ENCODE measurements around the gene OR8K5. TPM values are rescaled to one million over a fixed set of nuclear protein-coding genes. Genes with fewer than 3 reads are reported as not detected.

The OR8K5 gene
- total and polyA plus RNA-seq, 2 of the 4 experiments (the other 2 are of a cell fraction): not detected

Other genes starting within 250 kb of the OR8K5 start
- gene OR5W2, start 245.7 kb downstream of the OR8K5 start, total RNA-seq (2012; rRNA removed): not detected in 2 replicates
- not detected in 2 replicates for gene OR5W2, start 245.7 kb downstream of the OR8K5 start, polyA plus RNA-seq (2012; rRNA removed)
- not detected in 2 replicates for gene OR5I1, start 223.9 kb downstream of the OR8K5 start, total RNA-seq (2012; rRNA removed)
- not detected in 2 replicates for gene OR5I1, start 223.9 kb downstream of the OR8K5 start, polyA plus RNA-seq (2012; rRNA removed)
- gene OR10AG1, start 190.4 kb downstream of the OR8K5 start, total RNA-seq (2012; rRNA removed): not detected in 2 replicates
- not detected in 2 replicates for gene OR10AG1, start 190.4 kb downstream of the OR8K5 start, polyA plus RNA-seq (2012; rRNA removed)
- not detected in 2 replicates for gene OR5F1, start 165.7 kb downstream of the OR8K5 start, total RNA-seq (2012; rRNA removed)
- gene OR5F1, start 165.7 kb downstream of the OR8K5 start, polyA plus RNA-seq (2012; rRNA removed): not detected in 2 replicates
- not detected in 2 replicates for gene OR5AS1, start 132.7 kb downstream of the OR8K5 start, total RNA-seq (2012; rRNA removed)
- gene OR5AS1, start 132.7 kb downstream of the OR8K5 start, polyA plus RNA-seq (2012; rRNA removed): not detected in 2 replicates
- not detected in 2 replicates for gene OR8I2, start 67.0 kb downstream of the OR8K5 start, total RNA-seq (2012; rRNA removed)
- not detected in 2 replicates for gene OR8I2, start 67.0 kb downstream of the OR8K5 start, polyA plus RNA-seq (2012; rRNA removed)
- gene OR8H2, start 56.6 kb downstream of the OR8K5 start, total RNA-seq (2012; rRNA removed): not detected in 2 replicates
- not detected in 2 replicates for gene OR8H2, start 56.6 kb downstream of the OR8K5 start, polyA plus RNA-seq (2012; rRNA removed)
- gene OR8H3, start 37.9 kb downstream of the OR8K5 start, total RNA-seq (2012; rRNA removed): not detected in 2 replicates
- not detected in 2 replicates for gene OR8H3, start 37.9 kb downstream of the OR8K5 start, polyA plus RNA-seq (2012; rRNA removed)
- gene OR8J3, start 20.1 kb downstream of the OR8K5 start, total RNA-seq (2012; rRNA removed): not detected in 2 replicates
- not detected in 2 replicates for gene OR8J3, start 20.1 kb downstream of the OR8K5 start, polyA plus RNA-seq (2012; rRNA removed)
- not detected in 2 replicates for gene OR5J2, start 16.3 kb upstream of the OR8K5 start, total RNA-seq (2012; rRNA removed)
- gene OR5J2, start 16.3 kb upstream of the OR8K5 start, polyA plus RNA-seq (2012; rRNA removed): not detected in 2 replicates
- not detected in 2 replicates for gene OR5T2, start 73.9 kb upstream of the OR8K5 start, total RNA-seq (2012; rRNA removed)
- gene OR5T2, start 73.9 kb upstream of the OR8K5 start, polyA plus RNA-seq (2012; rRNA removed): not detected in 2 replicates
- not detected in 2 replicates for gene OR5T3, start 91.9 kb upstream of the OR8K5 start, total RNA-seq (2012; rRNA removed)
- gene OR5T3, start 91.9 kb upstream of the OR8K5 start, polyA plus RNA-seq (2012; rRNA removed): not detected in 2 replicates
- not detected in 2 replicates for gene OR5T1, start 113.8 kb upstream of the OR8K5 start, total RNA-seq (2012; rRNA removed)
- not detected in 2 replicates for gene OR5T1, start 113.8 kb upstream of the OR8K5 start, polyA plus RNA-seq (2012; rRNA removed)
- gene OR8H1, start 131.9 kb upstream of the OR8K5 start, total RNA-seq (2012; rRNA removed): not detected in 2 replicates
- gene OR8H1, start 131.9 kb upstream of the OR8K5 start, polyA plus RNA-seq (2012; rRNA removed): not detected in 2 replicates
- not detected in 2 replicates for gene OR8K3, start 154.8 kb upstream of the OR8K5 start, total RNA-seq (2012; rRNA removed)
- not detected in 2 replicates for gene OR8K3, start 154.8 kb upstream of the OR8K5 start, polyA plus RNA-seq (2012; rRNA removed)
- not detected in 2 replicates for gene OR8K1, start 185.7 kb upstream of the OR8K5 start, total RNA-seq (2012; rRNA removed)
- gene OR8K1, start 185.7 kb upstream of the OR8K5 start, polyA plus RNA-seq (2012; rRNA removed): not detected in 2 replicates
- not detected in 2 replicates for gene OR8J1, start 194.0 kb upstream of the OR8K5 start, total RNA-seq (2012; rRNA removed)
- gene OR8J1, start 194.0 kb upstream of the OR8K5 start, polyA plus RNA-seq (2012; rRNA removed): not detected in 2 replicates
- gene OR8U1, start 215.3 kb upstream of the OR8K5 start, total RNA-seq (2012; rRNA removed): not detected in 2 replicates
- gene OR8U1, start 215.3 kb upstream of the OR8K5 start, polyA plus RNA-seq (2012; rRNA removed): not detected in 2 replicates